CD1c-positive myeloid dendritic cell (primary cell): Measurements from ENCODE around the gene RAB31.

Source experiments
- DNase-seq: peaks from one replicate; pipeline ENCODE4 v3.0.0-alpha.2; 2016; ENCODE audit errors: extremely low spot score

RAB31 gene

DNA sequence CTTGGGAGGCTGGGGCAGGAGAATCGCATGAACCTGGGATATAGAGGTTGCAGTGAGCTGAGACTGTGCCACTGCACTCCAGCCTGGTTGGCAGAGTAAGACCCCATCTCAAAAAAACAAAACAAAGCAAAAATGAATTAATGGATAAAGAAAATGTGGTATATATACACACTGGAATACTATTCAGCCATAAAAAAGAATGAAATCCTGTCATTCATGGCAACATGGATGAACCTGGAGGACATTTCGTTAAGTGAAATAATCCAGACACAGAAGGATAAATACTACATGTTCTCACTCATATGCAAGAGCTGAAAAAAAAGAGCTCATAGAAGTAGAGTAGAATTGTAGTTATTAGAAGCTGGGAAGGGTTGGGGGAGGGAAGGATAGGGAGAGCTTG is 80.8 kb downstream of the RAB31 start:
- DNase-seq = no peak

DNA sequence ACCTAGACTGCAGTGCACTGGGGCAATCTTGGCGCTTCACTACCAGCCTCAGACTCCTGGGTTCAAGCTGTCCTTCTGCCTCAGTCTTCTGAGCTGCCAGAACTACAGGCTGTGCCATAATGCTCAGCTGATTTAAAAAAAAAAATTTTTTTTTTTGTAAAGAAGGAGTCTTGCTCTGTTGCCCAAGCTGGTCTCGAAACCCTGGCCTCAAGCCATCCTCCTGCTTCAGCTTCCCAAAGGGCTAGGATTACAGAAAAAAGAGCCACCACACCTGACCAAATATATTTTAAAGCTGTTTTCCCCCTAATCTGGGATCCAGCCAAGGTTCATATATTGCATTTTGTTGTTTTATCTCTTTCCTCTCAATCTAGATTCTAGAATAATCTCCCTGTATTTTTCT is 82.2 kb downstream of the RAB31 start:
- DNase-seq = no peak

DNA sequence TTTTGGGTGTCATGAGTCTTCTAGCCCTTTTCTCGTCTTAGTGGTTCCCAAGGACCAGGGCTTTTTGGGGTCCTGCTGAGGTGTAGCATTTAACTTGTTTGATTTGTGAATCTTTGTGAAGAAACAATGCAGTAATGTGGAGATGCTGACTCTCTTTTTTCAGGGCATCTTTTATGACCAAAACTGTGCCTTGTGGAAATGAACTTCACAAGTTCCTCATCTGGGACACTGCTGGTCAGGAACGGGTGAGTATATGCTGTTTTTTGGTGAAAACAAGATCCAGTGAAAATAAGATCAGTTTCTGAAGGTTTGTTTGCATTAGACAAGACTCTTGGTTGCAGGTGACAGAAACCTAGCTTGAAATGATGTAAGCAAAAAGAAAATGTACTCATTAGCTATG is 83.9 kb downstream of the RAB31 start:
- no peak for DNase-seq

DNA sequence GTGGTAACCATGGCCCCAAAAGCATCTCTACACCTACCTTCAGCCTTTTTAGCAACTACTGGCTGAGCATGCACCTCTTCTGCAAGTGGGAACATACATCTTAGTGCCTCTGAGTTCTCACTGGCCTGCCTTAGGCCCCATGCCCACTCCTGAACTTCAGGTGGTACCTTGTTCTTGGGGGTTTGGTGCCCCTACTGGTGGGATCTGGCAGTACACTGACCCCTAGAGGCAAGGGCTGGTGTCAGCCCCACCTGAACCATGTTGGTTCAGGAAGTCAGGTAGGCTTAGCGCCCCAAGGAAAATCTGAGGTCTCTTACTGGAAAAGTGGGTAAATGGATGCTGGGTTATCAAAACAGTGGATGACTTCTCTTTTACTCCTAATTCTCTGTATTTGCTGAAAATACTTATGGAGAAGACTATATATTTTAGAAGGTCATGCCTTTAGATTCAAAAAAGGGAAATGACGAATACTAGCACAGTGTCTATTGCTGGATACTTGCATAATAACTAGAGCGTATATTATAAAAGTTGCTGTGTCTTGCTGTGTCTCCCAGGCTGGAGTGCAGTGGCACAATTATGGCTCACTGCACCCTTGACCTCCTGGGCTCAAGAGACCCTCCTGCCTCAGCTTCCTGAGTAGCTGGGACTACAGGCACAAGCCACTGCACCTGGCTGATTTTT is 84.6 kb downstream of the RAB31 start:
- peak; percentile 71 for DNase-seq

- DNase-seq = no peak
Observed at GRCh38 chr18:9796011-9796410, 87.9 kb downstream of the RAB31 start.

GRCh38 chr18:9796935-9797549 is 88.9 kb downstream of the RAB31 start:
- DNase-seq = no peak

DNA sequence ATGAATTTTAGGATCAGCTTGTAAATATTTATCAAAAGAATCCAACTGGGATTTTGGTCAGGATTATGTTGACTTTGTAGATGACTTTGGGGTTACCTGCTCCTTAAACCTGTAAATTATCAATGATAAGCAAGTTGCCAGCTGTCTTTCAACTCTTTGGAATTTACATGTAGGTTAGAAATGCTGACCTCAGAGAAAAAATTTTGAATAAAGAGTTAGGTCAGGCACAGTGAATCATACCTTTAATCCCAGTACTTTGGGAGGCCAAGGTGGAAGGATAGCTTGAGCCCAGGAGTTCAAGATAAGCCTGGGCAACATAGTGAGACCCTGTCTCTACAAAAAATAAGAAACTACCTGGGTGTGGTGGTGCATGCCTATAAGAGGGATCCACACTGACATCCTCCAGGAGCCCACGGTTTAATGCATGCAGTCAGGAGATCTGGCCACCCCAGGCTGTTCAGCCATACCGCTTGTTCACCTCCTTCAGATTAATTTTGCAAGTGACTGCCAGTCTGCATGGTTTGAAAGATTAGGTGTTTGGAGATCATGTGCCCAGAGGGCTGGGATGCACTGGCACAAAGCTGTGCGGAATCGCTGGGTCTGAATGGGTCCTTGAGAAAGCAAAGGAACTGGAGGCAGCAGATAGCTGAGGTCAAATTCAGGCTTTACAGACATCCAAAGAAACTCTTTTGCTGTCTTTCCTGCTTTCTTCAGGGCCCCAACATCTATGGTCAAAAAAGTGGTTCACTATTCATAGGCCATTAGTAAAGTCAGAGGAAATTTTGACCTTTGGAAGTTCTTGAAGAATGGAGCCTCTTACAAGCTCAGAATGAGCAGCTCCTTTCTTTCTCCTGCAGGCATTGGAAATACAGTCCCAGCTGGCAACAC is 94.3 kb downstream of the RAB31 start:
- DNase-seq = no peak

DNA sequence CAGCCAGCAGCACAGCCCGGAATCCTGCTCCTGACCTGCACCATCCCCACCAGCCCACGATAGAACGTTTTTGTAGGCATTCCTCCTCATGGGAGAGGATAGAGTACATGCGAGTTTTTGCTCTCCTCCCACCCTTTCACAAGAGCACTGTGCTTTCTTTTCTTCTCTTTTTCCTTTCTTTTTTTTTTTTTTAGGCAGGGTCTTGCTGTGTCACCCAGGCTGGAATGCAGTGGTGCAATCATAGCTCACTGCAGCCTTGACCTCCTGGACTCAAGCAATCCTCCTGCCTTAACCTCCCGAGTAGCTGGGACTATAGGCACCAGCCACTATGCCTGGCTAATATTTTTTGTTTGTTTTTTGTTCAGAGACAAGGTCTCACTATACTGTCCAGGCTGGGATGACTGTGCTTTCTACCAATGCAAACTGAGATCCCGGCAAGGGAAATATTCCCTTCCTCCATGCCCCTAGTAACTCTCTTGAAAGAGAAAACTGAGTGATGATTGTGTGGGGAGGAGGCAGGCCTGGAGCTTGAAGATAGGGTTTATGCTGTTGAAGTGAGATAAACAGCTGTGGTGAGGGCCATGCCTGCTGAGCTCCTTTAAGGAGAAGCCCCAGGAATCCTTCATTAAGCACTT is 95.1 kb downstream of the RAB31 start:
- DNase-seq = no peak

GRCh38 chr18:9803698-9804516 is 95.8 kb downstream of the RAB31 start:
- no peak for DNase-seq

GRCh38 chr18:9804517-9805104 is 96.5 kb downstream of the RAB31 start:
- no peak for DNase-seq

DNA sequence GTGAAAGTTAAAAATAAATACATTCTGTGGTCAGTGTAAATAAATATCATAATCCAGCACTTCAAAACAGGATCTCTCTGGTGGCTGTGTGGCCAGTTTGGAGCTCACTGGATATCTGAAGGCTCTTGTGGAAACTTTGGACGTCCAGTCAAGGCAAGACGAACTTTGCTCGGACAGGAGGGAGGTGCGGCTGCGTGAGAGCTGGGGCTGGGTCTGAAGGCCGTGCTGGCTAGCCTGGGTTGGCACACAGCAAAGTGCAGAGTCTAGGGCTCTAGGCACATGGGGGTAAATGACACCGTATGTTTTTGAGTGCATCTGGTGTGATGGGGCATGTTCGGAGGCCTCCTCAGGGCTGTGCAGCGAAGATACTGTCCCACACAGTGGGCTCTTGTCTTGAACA is 98.8 kb downstream of the RAB31 start:
- no peak for DNase-seq

DNA sequence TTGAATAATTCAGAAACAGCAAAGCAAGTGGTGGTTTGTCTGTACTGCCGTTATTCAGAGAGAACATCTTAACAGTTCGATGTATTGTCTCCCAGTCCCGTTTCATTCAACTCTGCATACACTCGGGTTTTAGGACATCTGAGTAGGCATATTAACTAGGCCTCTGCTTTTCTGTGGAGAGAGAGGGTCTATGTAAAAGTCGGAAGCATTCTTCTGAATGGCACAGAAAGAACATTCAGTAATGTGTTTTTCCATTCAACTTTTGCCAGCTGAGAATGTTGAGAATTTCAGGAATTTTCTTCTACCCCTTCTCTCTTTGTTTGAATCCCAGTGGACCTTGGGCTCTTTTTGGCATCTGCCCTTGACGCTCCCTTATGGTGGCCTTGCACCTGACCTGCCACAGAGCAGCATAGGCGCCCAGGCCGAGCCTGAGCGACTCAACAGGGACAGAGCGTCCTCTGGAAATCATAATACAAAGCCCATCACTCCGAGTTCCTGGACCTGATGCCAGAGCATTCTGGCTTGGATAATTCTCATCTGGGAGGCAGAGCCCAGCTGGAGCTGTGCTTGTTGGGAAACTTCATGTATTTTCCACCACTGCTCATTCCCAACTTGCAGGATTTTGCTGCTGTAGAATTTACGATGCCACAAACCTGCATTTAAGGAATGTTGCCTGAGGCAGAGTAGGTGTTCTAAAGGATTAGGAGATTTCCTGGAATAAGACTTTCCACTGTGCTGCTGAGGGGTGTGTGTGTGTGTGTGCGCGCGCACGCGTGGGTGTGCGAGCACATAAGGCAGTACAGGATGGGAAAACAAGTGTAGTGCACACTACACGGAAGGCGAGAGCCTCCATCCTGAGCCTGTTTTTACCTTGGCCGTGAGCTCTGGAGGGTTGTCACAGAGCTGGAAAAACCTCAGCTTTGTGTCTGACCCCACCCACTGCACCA is 100.5 kb downstream of the RAB31 start:
- DNase-seq = no peak

GRCh38 chr18:9809697-9810096 is 101.6 kb downstream of the RAB31 start:
- DNase-seq = no peak

- no peak for DNase-seq
Observed at GRCh38 chr18:9810299-9810698, 102.2 kb downstream of the RAB31 start.

DNA sequence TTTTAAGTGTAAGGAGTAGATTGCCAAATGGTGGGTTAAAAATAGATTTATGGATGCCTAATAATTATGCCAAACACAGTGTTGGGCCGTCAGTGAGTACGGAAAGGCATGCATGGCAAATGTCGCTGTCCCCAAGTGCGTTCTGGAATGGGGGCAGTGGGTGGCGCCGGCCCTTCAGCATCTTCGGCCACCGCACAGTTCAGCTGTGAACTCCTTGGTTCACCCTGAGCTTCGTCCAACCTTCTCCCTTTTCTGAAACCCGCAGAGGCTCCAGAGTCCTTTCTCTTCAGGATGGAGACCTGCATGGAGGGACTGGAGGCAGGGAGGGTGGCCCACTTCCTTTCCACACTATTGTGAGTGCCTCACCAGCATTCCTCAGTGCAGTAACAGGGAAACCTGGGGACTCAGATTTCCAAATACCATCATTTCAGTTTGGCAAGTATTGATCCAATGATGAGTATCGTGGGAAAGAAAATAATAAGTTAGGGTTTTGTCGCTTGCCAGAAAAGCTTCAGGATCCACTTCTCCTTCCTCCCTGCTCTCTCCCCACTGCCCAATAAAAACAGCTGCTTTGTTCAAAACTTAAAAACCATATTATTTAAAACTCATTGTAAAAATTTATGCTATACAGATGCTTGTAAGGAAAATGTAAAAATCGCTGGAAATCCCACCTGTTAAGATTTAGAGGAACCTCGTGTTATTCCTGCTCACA is 103.0 kb downstream of the RAB31 start:
- no peak for DNase-seq

DNA sequence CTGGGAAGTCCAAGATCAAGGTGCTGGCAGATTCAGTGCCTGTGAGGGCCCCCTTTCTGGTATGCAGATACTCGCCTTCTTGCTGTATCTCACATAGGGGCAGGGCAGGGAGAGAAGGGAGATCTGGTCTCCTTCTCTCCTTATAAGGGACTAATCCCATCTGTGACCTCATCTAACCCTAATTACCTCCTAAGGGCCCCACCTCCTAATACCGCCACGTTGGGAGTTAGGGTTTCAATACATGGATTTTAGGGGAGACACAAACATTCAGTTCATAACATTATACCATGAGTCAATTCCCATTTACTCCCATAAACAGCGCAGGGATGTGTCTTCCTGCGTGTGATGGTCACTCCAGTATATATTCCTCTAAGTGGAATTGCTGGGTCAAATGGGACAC is 103.9 kb downstream of the RAB31 start:
- no peak for DNase-seq

DNA sequence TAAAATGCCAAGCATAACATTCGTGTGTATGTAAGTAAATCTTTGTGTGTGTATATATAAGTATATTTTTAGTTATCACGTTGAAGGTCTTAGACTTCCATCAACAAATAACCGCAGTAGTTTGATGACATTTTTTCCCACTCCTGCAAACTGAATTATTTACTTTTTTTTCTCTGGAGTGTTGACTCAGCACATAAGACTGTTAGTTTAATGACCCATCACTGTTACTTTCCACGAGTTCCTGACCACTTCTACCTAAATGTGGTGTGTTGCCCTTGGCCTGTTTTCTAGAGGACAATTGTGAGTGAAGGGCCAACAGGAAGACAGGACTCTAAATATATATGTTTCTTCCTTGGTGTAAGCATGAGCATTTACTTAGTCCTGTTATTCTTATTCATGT is 106.3 kb downstream of the RAB31 start:
- DNase-seq = no peak

DNA sequence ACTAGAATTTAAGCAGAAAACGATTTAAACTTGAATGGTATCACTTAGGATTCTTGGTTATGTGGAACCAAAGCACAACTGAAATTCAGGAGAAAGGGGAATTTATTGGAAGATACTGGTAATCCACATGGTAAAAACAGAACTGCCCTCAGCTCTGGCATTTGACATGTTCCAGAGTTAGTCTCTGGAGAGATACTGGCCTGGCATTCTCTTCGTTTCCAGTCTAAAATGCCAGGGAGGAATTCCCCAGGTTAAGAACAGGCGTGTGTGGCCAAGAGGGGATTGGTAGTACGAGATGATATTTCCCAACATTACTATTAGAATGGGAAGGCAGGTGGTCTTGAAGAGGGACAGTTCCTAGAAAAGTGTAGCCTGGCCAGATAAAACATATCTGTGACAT is 109.2 kb downstream of the RAB31 start:
- no peak for DNase-seq

- no peak for DNase-seq
Observed at GRCh38 chr18:9817725-9818422, 109.8 kb downstream of the RAB31 start.
